Loucy (cell line): Measurements from ENCODE around the gene HMGB2.

Experiments used
- CTCF ChIP-seq: fragments of 200-600 bp; sonication (generic); conservative IDR thresholded peaks from 2 replicates; pipeline ENCODE4 v1.5.1; 2014; ENCODE audit warnings: mild to moderate bottlenecking, antibody characterized with exemption, low read length
- EZH2phosphoT487 ChIP-seq: fragments of 200-600 bp; IDR thresholded peaks from 2 replicates; pipeline ENCODE4 v1.6.1; 2018; ENCODE audit warnings: antibody characterized with exemption, mild to moderate bottlenecking, moderate library complexity, borderline replicate concordance

GRCh38 chr4:173333658-173334084 is 487 bp downstream of the HMGB2 start:
- TF ChIP-seq CTCF, result no peak
- TF ChIP-seq EZH2phosphoT487, result no peak
